Natural killer cell (primary cell): ENCODE results near the gene XAGE3. TPM values are rescaled to one million over a fixed set of nuclear protein-coding genes. Genes with fewer than 3 reads are reported as not detected.
"Not testable (repeated sequence)": the region's sequence is repeated elsewhere in the genome, so short reads cannot be mapped to it uniquely, and the experiment has no call there.

Source experiments
- ATAC-seq, 3 donors: fragments of 150-1000 bp in 2 of 3; fragments of 200-7000 bp in 1 of 3; cut with Tn5 transposase; 1 replicate in 1 of 3; 2 replicates in 2 of 3; pipeline ENCODE4 v1.10.0; 2021; ENCODE audit warnings: mild to moderate bottlenecking in 2 of 3, moderate library complexity in 2 of 3
- DNase-seq, 2 donors: peaks; one replicate each; pipeline versions ENCODE4 v3.0.0 to v3.0.0-alpha.2; 2013 to 2021; ENCODE audit warnings: mixed read lengths in 1 of 2
- H3K27ac ChIP-seq: one replicate; pipeline ENCODE4 v1.5.1; 2013; ENCODE audit warnings: mild to moderate bottlenecking, low read length
- H3K27me3 ChIP-seq: one replicate; pipeline ENCODE4 v1.6.1; 2013; ENCODE audit warnings: low read length; ENCODE audit not compliant: control insufficient read depth, insufficient read depth
- H3K36me3 ChIP-seq: one replicate; pipeline ENCODE4 v1.6.1; 2013; ENCODE audit warnings: low read length; ENCODE audit not compliant: control insufficient read depth, insufficient read depth
- H3K4me1 ChIP-seq: one replicate; pipeline ENCODE4 v1.6.1; 2013; ENCODE audit warnings: low read length; ENCODE audit not compliant: control insufficient read depth, insufficient read depth
- H3K4me3 ChIP-seq: one replicate; pipeline ENCODE4 v1.5.1; 2013; ENCODE audit warnings: low read length
- H3K9me3 ChIP-seq: one replicate; pipeline ENCODE4 v1.6.1; 2013; ENCODE audit warnings: low read length; ENCODE audit not compliant: control insufficient read depth, insufficient read depth
- H3K27ac Mint-ChIP-seq, 2 donors: one replicate each; pipeline ENCODE4 v1.8.0; 2022; ENCODE audit warnings: mild to moderate bottlenecking in 2 of 2, mixed read lengths in 2 of 2, moderate library complexity in 1 of 2
- H3K27me3 Mint-ChIP-seq, 2 donors: one replicate each; pipeline ENCODE4 v1.8.0; 2022; ENCODE audit warnings: low read depth in 2 of 2, mixed read lengths in 2 of 2
- H3K36me3 Mint-ChIP-seq: one replicate; pipeline ENCODE4 v1.8.0; 2022; ENCODE audit warnings: mixed read lengths
- H3K4me1 Mint-ChIP-seq, 2 donors: one replicate each; pipeline ENCODE4 v1.8.0; 2022; ENCODE audit warnings: mixed read lengths in 2 of 2
- H3K4me3 Mint-ChIP-seq: one replicate; pipeline ENCODE4 v1.8.0; 2022; ENCODE audit warnings: mild to moderate bottlenecking, moderate library complexity, mixed read lengths
- H3K9me3 Mint-ChIP-seq, 2 donors: one replicate each; pipeline ENCODE4 v1.8.0; 2022; ENCODE audit warnings: mixed read lengths in 2 of 2
- WGBS: methylation state at CpG from one replicate; pipeline ENCODE4 v1.1.7; 2013; ENCODE audit warnings: missing lambda C conversion rate; ENCODE audit not compliant: insufficient coverage; 5-methylcytosine and 5-hydroxymethylcytosine counted together
- intact Hi-C: fragments of 100-400 bp; cut with micrococcal nuclease; formaldehyde crosslinking; loops from one replicate; pipeline ENCODE4 v1.14.2; 2022
- total RNA-seq, 4 donors: library from RNA; stranded (reverse); fragments of 120-200 nt in 1 of 4; gene quantifications; one replicate each; pipeline versions ENCODE4 v1.2.3 to v1.2.4, GENCODE V29; 2013 to 2022
- TF ChIP-seq, protein P1 (sequence below): fragments of 200-600 bp; IDR thresholded peaks from one replicate; pipeline ENCODE4 v1.8.0; 2022; ENCODE audit warnings: antibody characterized with exemption

The XAGE3 gene
- total RNA-seq, 3 donors from 2014 or later (not counting 1 experiment from before 2014, with no cell fraction given), result not detected

DNA sequence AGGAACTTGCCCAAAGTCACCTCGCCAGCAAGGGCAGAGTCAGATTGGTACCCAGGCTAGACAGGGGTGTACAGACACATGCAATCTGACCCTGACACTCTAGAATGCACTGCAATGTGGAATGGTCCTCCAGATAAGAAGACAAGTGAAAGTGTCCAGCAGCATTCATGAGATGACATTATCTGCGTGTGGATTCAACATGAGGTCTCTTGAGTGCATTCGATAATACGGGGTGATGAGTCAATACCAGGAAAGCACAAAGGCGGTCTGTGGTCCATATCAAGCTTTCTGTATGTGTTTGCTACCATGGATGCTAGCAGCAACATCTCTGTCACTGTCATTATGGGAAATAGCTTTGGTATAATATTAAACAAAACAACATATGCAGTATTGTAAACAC is 6.8 kb upstream of the XAGE3 start:
- no peaks in the 10 kb centered on the region for H3K9me3 ChIP-seq
- no peaks in the 10 kb centered on the region for H3K27me3 ChIP-seq
- ATAC-seq, result no peak
- no peak overlapping the region for H3K27ac Mint-ChIP-seq
- 87% methylated on average over 4 of the region's 5 CpGs for WGBS
- TF ChIP-seq, protein P1, sequence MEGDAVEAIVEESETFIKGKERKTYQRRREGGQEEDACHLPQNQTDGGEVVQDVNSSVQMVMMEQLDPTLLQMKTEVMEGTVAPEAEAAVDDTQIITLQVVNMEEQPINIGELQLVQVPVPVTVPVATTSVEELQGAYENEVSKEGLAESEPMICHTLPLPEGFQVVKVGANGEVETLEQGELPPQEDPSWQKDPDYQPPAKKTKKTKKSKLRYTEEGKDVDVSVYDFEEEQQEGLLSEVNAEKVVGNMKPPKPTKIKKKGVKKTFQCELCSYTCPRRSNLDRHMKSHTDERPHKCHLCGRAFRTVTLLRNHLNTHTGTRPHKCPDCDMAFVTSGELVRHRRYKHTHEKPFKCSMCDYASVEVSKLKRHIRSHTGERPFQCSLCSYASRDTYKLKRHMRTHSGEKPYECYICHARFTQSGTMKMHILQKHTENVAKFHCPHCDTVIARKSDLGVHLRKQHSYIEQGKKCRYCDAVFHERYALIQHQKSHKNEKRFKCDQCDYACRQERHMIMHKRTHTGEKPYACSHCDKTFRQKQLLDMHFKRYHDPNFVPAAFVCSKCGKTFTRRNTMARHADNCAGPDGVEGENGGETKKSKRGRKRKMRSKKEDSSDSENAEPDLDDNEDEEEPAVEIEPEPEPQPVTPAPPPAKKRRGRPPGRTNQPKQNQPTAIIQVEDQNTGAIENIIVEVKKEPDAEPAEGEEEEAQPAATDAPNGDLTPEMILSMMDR, result no peak
- intact Hi-C loops, result no loop called here
- H3K27me3 Mint-ChIP-seq, result peaks cover 11 to 53% of the 10 kb centered on the region in 2 donors
- H3K36me3 Mint-ChIP-seq, result no peaks in the 10 kb centered on the region
- no peaks in the 10 kb centered on the region for H3K4me1 ChIP-seq
- no peak overlapping the region for H3K4me3 ChIP-seq
- H3K27ac ChIP-seq, result no peak overlapping the region
- no peaks in the 10 kb centered on the region for H3K9me3 Mint-ChIP-seq
- no peak overlapping the region for H3K4me3 Mint-ChIP-seq
- no peaks in the 10 kb centered on the region for H3K36me3 ChIP-seq
- no peaks in the 10 kb centered on the region for H3K4me1 Mint-ChIP-seq
- no peak for DNase-seq

DNA sequence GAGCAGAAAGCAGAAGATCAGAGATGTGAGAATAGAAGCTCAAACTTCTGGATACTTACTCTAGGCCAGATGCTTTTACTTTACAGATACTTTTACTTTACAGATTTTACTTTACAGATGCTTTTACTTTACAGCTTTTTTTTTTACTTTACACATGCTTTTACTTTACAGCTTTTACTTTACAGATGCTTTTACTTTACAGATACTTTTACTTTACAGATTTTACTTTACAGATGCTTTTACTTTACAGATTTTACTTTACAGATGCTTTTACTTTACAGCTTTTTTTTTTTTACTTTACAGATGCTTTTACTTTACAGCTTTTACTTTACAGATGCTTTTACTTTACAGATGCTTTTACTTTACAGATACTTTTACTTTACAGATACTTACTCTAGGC is 5.9 kb upstream of the XAGE3 start:
- H3K27me3 ChIP-seq, H3K9me3 Mint-ChIP-seq, H3K27ac Mint-ChIP-seq, H3K36me3 ChIP-seq, ATAC-seq, H3K4me1 ChIP-seq, H3K27ac ChIP-seq, H3K4me1 Mint-ChIP-seq, DNase-seq, H3K9me3 ChIP-seq, intact Hi-C loops, H3K4me3 ChIP-seq, H3K36me3 Mint-ChIP-seq, H3K4me3 Mint-ChIP-seq: not testable (repeated sequence)
- H3K27me3 Mint-ChIP-seq, result peaks cover 11 to 53% of the 10 kb centered on the region in 2 donors

DNA sequence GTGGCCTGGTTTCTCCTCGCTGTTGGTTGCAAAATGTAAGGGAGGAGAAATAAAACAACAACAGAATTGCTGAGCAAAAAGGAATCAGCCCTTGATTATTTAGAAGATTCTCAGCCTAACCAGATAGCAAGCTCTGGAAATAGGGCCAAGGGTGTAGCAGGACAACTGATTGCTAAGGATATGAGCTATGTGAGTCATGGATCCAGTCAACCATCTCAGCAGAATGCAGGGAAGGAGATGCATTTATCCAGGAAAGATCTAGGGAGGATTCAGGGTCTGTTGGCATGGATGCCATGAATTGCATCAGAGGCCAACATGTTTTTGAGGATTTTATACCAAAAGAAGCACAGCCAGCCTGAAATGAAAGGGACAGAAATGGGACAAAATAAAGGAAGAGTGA is 2.2 kb upstream of the XAGE3 start:
- TF ChIP-seq, protein P1, result no peak

DNA sequence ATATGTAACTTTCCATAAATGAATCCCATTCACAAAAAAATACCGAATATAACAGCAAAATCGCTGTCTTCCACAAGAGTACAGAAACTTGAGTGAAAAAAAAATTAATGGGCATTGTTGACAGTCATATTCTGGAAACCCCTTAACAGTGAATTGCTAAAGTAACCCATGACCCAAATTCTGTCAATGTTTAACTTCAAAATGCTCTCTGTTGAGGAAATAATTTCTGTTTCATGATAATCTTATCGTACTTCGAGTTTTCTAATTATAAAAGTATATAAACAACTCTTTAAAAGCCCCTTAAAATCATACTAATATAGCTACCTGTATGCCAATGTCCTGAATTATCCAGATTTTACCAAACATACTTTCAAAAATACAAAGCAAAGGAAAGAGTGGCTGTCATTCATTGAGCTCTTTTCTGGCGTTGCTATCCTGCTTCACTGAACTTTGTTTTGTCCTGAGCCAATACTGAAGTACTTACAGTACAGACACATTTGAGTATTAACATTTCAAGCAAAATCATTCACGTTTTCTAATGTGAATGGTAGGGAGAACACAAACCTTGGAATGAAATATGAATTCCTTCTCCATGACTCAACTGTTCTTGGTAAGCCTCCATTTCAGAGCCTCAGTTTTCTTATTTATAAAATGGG is 2.4 kb downstream of the XAGE3 start:
- DNase-seq (no peak), ATAC-seq (no peak)
- intact Hi-C loops, result no loop called here
- Histone ChIP-seq H3K4me1 (no peaks in the 10 kb centered on the region), H3K27me3 (no peaks in the 10 kb centered on the region), H3K27ac (no peak overlapping the region), H3K36me3 (no peaks in the 10 kb centered on the region), H3K4me3 (no peak overlapping the region), H3K9me3 (no peaks in the 10 kb centered on the region)
- H3K27ac Mint-ChIP-seq, result no peak overlapping the region
- TF ChIP-seq, protein P1, result no peak
- no CpG with 5 or more reads among the region's 6 CpGs for WGBS
- no peaks in the 10 kb centered on the region for H3K36me3 Mint-ChIP-seq
- H3K4me1 Mint-ChIP-seq, result no peaks in the 10 kb centered on the region
- no peak overlapping the region for H3K4me3 Mint-ChIP-seq
- no peaks in the 10 kb centered on the region for H3K9me3 Mint-ChIP-seq
- H3K27me3 Mint-ChIP-seq, result peaks cover 3 to 52% of the 10 kb centered on the region in 2 donors

More for the DNA sequence above, 2.2 kb upstream of the XAGE3 start:
- Histone ChIP-seq H3K27ac (no peak overlapping the region), H3K4me1 (no peaks in the 10 kb centered on the region), H3K27me3 (no peaks in the 10 kb centered on the region), H3K9me3 (no peaks in the 10 kb centered on the region), H3K36me3 (no peaks in the 10 kb centered on the region), H3K4me3 (no peak overlapping the region)
- no peak overlapping the region for H3K4me3 Mint-ChIP-seq
- H3K36me3 Mint-ChIP-seq, result no peaks in the 10 kb centered on the region
- WGBS, result 83% methylated on average over 1 of the region's 1 CpG
- ATAC-seq (no peak), DNase-seq (no peak)
- no peaks in the 10 kb centered on the region for H3K4me1 Mint-ChIP-seq
- intact Hi-C loops, result no loop called here
- H3K27ac Mint-ChIP-seq, result no peak overlapping the region
- peaks cover 9 to 47% of the 10 kb centered on the region in 2 donors for H3K27me3 Mint-ChIP-seq
- no peaks in the 10 kb centered on the region for H3K9me3 Mint-ChIP-seq

DNA sequence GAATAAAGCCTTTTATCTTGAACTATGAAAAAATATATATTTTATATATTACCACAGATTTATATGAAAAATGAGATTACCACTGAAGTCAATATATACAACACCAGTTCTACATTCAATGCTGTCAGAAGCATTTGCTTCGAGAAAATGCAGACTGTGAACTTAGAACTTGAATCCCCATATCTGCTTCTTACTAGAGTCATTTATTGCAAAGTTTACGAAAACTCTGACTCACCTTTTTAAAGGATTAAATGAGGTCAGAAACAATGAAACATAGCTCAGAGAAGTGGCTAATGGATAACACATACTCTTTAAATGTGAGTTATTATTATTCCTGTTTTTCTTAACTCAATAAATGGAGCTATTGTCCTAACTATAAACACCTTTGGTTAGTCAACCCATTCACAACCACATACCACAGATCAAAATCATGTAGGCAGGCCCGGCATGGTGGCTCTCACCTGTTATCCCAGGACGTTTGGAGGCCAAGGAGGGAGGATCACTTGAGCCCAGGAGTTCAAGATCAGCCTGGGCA is 10.8 kb downstream of the XAGE3 start:
- ATAC-seq, H3K27ac ChIP-seq, H3K27me3 ChIP-seq, H3K4me3 ChIP-seq, H3K36me3 Mint-ChIP-seq, H3K9me3 Mint-ChIP-seq, H3K4me1 Mint-ChIP-seq, DNase-seq, H3K4me3 Mint-ChIP-seq, H3K9me3 ChIP-seq, intact Hi-C loops, H3K36me3 ChIP-seq, H3K27ac Mint-ChIP-seq, H3K4me1 ChIP-seq: not testable (repeated sequence)
- 43% methylated on average over 2 of the region's 4 CpGs for WGBS
- peaks cover 3 to 40% of the 10 kb centered on the region in 2 donors for H3K27me3 Mint-ChIP-seq
